GM12872 (cell line): ENCODE measurements around the gene FKBP2.

ENCODE experiments used
- TF ChIP-seq, protein P1 (sequence below): IDR thresholded peaks from 3 replicates; pipeline ENCODE4 v1.5.1; 2011; ENCODE audit warnings: low read depth, mild to moderate bottlenecking, low read length, moderate library complexity; ENCODE audit not compliant: insufficient read depth

The FKBP2 gene

DNA sequence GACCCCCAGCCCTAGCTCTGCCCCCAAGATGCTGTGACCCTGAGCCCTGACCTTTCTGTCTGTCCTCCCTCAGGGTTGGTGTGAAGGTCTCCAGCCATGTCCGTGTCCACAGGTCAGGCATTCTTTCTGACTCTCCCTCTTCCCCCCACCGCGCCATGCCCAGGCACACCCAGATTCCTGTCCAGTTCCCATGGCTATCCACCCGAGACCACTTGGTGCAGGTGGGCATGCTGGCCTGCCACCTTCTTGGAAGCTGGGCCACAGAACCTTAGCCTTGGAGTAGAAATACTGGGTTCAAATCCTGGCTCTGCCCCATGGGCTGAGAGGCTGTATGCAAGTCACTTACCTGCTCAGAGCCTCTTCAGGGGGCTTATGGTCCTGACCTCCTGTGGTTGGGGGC is 8.1 kb downstream of the FKBP2 start:
- TF ChIP-seq, protein P1, sequence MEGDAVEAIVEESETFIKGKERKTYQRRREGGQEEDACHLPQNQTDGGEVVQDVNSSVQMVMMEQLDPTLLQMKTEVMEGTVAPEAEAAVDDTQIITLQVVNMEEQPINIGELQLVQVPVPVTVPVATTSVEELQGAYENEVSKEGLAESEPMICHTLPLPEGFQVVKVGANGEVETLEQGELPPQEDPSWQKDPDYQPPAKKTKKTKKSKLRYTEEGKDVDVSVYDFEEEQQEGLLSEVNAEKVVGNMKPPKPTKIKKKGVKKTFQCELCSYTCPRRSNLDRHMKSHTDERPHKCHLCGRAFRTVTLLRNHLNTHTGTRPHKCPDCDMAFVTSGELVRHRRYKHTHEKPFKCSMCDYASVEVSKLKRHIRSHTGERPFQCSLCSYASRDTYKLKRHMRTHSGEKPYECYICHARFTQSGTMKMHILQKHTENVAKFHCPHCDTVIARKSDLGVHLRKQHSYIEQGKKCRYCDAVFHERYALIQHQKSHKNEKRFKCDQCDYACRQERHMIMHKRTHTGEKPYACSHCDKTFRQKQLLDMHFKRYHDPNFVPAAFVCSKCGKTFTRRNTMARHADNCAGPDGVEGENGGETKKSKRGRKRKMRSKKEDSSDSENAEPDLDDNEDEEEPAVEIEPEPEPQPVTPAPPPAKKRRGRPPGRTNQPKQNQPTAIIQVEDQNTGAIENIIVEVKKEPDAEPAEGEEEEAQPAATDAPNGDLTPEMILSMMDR, result no peak

DNA sequence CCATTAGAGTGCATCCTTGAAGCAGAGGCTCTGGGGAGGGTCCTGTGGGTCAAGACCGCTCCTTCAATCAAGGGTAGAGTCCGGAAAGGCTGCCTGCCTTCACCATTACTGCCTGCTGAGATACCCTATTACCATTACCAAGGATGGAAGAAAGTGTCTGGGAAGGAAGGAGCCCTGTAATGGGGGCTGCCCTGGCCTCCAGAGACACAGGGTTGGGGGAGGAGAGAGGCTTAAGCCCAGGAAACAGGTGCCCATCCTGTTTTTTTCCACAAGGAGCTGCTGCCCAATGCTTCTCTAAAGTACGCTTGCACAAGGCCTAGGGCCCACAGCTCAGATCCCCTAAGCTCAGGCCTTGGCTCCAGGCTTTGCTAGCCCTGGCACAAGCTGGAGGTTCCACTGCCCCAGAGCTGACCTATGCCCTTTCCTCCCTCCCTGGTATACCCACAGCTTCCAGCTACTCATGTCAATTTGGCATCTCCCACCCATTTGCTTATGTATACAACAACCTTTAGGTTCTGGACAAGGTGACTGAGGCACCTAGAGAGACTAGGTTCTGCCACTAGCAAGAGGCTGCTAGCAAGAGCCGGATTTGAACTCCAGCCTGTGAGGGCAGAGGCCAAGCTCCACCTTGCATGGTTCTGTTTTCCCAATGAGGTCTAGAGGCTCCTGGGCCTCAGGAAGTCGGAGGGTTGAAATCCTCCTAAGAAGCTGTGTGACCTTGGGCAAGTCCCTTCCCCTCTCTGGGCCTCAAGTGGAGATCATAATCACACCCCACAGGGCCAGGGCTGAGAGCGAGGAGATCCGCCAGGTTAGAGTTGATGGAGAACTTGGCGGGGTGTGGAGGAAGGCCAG is 8.9 kb downstream of the FKBP2 start:
- TF ChIP-seq, protein P1, result no peak

DNA sequence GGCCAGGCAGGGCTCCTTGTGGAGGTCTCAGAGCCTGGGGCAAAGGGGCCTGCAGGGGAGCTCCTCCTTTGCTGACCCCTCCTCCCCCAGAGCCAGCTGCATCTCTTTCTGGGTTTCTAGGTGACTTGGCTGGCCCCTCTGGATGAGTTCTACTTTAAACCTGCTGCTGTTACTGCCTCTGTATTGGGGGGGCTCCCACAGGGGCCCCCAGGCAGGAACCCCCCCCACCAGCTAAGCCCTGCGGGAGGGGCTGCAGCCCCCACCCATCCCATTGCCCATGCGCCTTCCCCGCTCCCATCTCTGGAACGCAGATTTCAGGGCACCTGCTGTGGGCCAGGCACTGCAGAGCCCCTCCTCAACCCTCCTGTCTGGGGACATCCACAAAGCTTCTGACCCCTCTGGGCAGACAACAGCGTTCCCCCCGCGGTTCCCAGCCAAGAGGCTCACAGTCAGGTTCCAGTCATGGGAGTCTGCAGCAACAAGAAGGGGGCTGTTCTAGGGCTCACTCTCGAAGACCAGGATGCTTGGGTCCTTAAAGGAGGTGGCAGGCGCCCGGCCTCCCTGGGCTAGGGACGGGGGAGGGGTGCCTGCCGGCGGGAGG is 9.6 kb downstream of the FKBP2 start:
- TF ChIP-seq, protein P1, result no peak

DNA sequence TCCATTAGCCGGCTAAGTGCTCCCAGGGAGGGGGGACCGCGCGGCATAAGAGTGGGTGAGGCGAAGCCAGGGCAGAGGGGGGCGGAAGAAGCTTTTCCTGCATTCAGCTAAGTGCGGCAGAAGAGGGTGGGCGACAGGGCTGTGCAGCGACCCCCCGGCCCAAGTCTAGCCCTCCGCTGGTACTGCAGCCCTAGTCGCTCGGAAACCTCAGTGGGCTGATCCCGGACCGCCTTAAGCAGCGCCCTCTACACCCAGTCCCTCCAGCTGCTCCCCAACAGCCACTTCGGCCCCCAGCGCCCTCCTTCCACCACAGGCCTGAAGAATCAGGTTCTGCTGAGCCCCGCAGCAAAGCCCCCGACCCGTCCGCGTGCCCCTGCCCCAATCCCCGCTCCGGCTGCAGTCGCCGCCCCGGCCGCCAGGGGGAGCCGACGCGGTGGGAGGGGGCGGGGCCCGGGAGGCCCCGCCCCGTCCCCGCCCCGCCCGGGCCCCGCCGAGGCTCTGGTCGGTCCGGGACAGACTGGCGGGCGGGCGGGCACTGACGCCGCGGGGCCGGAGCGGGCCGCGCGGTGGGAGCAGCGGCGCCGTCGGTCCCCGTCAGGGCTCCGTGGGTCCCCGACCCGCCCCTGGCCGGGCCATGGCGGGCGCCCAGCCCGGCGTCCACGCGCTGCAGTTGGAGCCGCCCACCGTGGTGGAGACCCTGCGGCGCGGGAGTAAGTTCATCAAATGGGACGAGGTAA is 10.3 kb downstream of the FKBP2 start, which contains the start of gene PLCB3:
Gene PLCB3, plus strand, starts transcription at position 515 of the 737 bp plus-strand sequence. Its CDS starts 120 bp downstream, at position 635.
- TF ChIP-seq, protein P1, result peak; percentile 64

DNA sequence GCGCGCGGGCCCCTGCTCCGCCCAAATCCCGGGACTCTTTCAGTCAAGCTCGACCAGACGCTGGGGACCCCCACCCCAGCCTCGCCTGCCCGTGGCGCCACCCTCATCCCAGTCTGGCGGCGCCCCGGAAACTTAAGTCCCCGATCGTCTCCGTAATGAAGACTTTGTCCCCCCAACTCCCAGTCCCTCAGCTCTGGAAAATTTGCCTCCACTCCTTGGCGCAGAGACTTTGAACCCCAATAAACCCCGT is 10.8 kb downstream of the FKBP2 start:
- TF ChIP-seq, protein P1, result no peak

DNA sequence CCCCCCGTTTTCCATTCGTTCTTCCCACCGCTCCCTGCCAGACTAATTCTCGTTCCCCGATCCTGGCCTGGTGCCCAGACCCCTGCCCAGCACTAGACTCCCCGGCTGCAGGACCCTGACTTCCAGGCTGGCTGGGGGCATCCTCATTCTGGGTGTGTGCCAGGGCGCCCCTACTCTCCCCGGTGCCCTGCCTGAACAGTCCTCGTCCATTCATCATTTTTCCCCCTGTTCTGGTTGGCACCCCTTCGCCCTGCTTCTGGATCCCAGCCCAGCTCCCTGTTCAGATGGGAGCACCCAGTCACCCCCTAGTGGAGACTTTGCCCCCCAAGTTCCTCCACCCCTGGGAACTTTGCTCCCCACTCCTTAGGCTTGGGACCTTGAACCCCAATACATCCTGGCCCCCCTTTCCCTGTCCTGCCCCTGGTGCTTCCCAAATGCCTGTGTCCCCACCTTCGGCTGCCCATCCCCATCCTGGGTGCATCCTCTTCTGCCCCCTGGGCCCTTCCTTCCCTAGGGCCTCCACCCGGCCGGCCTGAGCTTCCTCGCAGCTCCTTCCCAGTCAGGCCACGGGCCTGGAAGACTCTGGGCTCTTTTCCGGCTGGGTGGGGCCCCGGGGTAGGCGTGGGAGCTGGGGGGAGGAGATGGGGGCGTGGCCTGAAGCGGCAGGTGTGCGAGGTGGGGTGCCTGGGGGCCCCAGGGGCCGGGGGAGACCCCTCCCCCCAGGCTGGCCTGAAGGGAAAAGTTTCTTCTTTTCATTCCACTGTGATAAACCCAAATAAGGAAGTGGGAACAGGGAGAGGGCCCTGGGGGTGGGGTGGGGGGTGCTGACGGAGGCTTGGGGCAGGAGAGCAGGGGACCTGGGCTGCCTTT is 11.3 kb downstream of the FKBP2 start:
- TF ChIP-seq, protein P1, result peak; percentile 61

DNA sequence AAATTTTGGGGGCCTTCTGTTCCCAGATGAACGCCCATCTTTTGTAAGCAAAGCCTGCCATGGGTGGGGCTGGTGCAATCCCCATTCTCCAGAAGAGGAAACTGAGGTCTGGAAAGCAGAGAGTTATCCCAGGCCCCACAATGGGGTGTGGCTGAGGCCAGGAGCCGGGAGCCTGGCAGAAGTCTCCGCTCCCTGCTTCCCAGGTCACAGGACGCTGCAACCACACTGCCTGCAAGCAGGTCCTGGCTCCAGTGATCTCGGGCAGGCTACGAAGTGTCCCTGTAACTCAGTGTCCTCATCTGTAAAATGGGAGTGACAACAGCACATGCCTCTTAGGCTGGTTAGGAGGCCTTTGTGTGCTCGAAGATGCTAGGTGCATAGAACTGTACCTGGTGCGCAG is 12.1 kb downstream of the FKBP2 start:
- TF ChIP-seq, protein P1, result no peak
